Measurements from ENCODE around the gene UBE2O.

- TF ChIP-seq EZH2phosphoT487 (IDR thresholded peaks at IDR 0.05; ENCODE audit: low read length) (no peak), EZH2 (optimal IDR thresholded peaks at IDR 0.05; ENCODE audit: low read depth, low read length) (no peak), CTCF (IDR thresholded peaks at IDR 0.05; ENCODE audit: low read length) (no peak)
These were observed 32.5 kb downstream of the UBE2O start for GRCh38 chr17:76420356-76421043.

Data from MM.1S (cell line).